Vagina (tissue), 2 donors: ENCODE results near the gene TPSB2.

Experiments used
- CTCF ChIP-seq, 3 experiments: fragments of 450-650 bp in 2 of 3; fragments of 200-600 bp in 1 of 3; sonication (generic) in 1 of 3; IDR thresholded peaks; one replicate each; pipeline ENCODE4 v1.5.1; 2017 to 2019; ENCODE audit warnings: antibody characterized with exemption in 3 of 3, mild to moderate bottlenecking in 2 of 3, moderate library complexity in 2 of 3
- POLR2A ChIP-seq, 2 donors: fragments of 450-650 bp; IDR thresholded peaks; one replicate each; pipeline ENCODE4 v1.6.1; 2017; ENCODE audit warnings: antibody characterized with exemption in 2 of 2, mild to moderate bottlenecking in 2 of 2, moderate library complexity in 2 of 2
- POLR2AphosphoS5 ChIP-seq, 2 donors: sonication (generic); formaldehyde crosslinking; IDR thresholded peaks; one replicate each; pipeline ENCODE4 v1.9.0; 2017; ENCODE audit warnings: antibody characterized with exemption in 2 of 2, mild to moderate bottlenecking in 2 of 2, low read depth in 1 of 2; ENCODE audit not compliant: insufficient read depth in 1 of 2

- TF ChIP-seq CTCF (IDR thresholded peaks at IDR 0.05) (no peak), POLR2A (IDR thresholded peaks at IDR 0.05) (no peak), POLR2AphosphoS5 (IDR thresholded peaks at IDR 0.05; ENCODE audit: insufficient read depth in 1 of 2, low read depth in 1 of 2) (no peak)
Observed at GRCh38 chr16:1181404-1182315, 48.3 kb downstream of the TPSB2 start.
